ENCODE results near the gene ADCY3. TPM values are rescaled to one million over a fixed set of nuclear protein-coding genes. Genes with fewer than 3 reads are reported as not detected.

The ADCY3 gene
- total RNA-seq, 3 donors from 2014 or later, result 29.3 to 89.1 (median 56.1) TPM

- TF ChIP-seq, protein P1, sequence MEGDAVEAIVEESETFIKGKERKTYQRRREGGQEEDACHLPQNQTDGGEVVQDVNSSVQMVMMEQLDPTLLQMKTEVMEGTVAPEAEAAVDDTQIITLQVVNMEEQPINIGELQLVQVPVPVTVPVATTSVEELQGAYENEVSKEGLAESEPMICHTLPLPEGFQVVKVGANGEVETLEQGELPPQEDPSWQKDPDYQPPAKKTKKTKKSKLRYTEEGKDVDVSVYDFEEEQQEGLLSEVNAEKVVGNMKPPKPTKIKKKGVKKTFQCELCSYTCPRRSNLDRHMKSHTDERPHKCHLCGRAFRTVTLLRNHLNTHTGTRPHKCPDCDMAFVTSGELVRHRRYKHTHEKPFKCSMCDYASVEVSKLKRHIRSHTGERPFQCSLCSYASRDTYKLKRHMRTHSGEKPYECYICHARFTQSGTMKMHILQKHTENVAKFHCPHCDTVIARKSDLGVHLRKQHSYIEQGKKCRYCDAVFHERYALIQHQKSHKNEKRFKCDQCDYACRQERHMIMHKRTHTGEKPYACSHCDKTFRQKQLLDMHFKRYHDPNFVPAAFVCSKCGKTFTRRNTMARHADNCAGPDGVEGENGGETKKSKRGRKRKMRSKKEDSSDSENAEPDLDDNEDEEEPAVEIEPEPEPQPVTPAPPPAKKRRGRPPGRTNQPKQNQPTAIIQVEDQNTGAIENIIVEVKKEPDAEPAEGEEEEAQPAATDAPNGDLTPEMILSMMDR (IDR thresholded peaks at IDR 0.05), result no peak
- TF ChIP-seq POLR2A (IDR thresholded peaks at IDR 0.05) (no peak), POLR2AphosphoS5 (IDR thresholded peaks at IDR 0.05) (no peak)
- Histone ChIP-seq H3K4me3 (no peak overlapping the region), H3K4me1 (peaks cover 0 to 3% of the 10 kb centered on the region in 2 donors), H3K9me3 (no peaks in the 10 kb centered on the region), H3K27ac (no peak overlapping the region), H3K27me3 (no peaks in the 10 kb centered on the region), H3K36me3 (no peaks in the 10 kb centered on the region)
- no peak for DNase-seq (ENCODE audit: low spot score in 2 of 2)
- intact Hi-C loops (cut with DNase I; ENCODE audit: low total_unique reads), result no loop called here
Measured at GRCh38 chr2:24791452-24791851, 128.6 kb downstream of the ADCY3 start.

GRCh38 chr2:24788816-24789215, 131.2 kb downstream of the ADCY3 start:
- no peak for DNase-seq (ENCODE audit: low spot score in 2 of 2)
- Histone ChIP-seq H3K9me3 (no peaks in the 10 kb centered on the region), H3K4me3 (no peak overlapping the region), H3K36me3 (no peaks in the 10 kb centered on the region), H3K27me3 (no peaks in the 10 kb centered on the region), H3K4me1 (peaks cover 0 to 2% of the 10 kb centered on the region in 2 donors), H3K27ac (no peak overlapping the region)
- TF ChIP-seq, protein P1 (IDR thresholded peaks at IDR 0.05), result no peak
- no peak for TF ChIP-seq POLR2A (IDR thresholded peaks at IDR 0.05)
- no peak for TF ChIP-seq POLR2AphosphoS5 (IDR thresholded peaks at IDR 0.05)
- intact Hi-C loops (cut with DNase I; ENCODE audit: low total_unique reads), result no loop called here

DNA sequence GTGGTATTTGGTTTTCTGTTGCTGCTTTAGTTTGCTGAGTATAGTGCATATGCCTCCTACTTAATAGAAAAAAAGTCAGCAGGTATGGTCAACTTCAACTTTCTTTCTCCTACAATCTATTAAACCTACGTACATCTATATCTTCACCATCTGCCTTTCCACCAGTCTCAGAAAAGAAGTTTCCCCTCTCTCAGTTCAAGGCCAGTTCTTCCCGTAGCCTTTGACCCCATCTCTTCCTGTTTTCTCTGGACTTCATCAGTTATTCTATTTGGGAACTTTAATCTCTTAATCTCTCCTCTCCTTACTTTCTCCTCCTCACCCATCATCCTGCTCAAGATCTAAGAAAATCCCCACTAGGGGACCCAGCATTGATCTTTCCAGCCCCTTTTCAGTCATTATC, 132.5 kb downstream of the ADCY3 start:
- DNase-seq (ENCODE audit: low spot score in 2 of 2), result no peak
- Histone ChIP-seq H3K27ac (no peak overlapping the region), H3K4me3 (no peak overlapping the region), H3K27me3 (no peaks in the 10 kb centered on the region), H3K9me3 (no peaks in the 10 kb centered on the region), H3K4me1 (no peaks in the 10 kb centered on the region), H3K36me3 (no peaks in the 10 kb centered on the region)
- intact Hi-C loops (cut with DNase I; ENCODE audit: low total_unique reads), result no loop called here
- TF ChIP-seq POLR2A (IDR thresholded peaks at IDR 0.05), result no peak
- TF ChIP-seq POLR2AphosphoS5 (IDR thresholded peaks at IDR 0.05), result no peak
- TF ChIP-seq, protein P1 (IDR thresholded peaks at IDR 0.05), result no peak

DNA sequence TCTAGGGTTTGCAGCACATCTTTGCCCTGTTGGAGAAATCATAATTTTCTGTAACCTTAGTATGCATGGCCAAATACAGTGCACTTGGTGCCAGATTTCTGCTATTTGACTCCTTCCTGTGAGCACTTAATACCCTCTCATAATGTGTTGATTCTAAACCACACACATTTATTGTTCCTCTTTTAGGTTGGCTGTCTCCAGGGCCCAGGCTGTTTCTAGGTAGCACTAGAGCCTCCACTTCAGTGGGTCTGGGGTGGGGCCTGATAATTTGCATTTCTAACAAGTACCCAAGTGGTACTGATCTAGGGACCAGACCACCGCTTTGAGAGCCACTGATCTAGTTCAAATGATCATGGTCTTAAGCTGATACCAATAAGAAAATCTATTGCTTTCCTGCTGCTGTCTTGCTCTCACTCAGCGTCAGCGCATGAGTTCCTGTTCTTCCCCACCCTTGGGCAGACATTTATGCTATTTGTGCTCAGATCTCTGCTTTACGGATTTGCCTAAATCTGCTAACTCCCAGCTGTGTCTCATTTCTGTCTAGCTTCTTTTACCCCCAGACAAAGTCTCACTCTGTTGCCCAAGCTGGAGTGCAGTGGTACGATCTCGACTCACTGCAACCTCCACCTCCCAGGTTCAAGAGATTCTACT, 134.2 kb downstream of the ADCY3 start:
- H3K4me1 ChIP-seq, result no peaks in the 10 kb centered on the region
- TF ChIP-seq POLR2AphosphoS5 (IDR thresholded peaks at IDR 0.05) (no peak), POLR2A (IDR thresholded peaks at IDR 0.05) (no peak)
- TF ChIP-seq, protein P1 (IDR thresholded peaks at IDR 0.05), result no peak
- H3K27me3 ChIP-seq, result no peaks in the 10 kb centered on the region
- H3K36me3 ChIP-seq, result no peaks in the 10 kb centered on the region
- H3K27ac ChIP-seq, result no peak overlapping the region
- no peak for DNase-seq (ENCODE audit: low spot score in 2 of 2)
- no peak overlapping the region for H3K4me3 ChIP-seq
- no peaks in the 10 kb centered on the region for H3K9me3 ChIP-seq
- intact Hi-C loops (cut with DNase I; ENCODE audit: low total_unique reads), result no loop called here

DNA sequence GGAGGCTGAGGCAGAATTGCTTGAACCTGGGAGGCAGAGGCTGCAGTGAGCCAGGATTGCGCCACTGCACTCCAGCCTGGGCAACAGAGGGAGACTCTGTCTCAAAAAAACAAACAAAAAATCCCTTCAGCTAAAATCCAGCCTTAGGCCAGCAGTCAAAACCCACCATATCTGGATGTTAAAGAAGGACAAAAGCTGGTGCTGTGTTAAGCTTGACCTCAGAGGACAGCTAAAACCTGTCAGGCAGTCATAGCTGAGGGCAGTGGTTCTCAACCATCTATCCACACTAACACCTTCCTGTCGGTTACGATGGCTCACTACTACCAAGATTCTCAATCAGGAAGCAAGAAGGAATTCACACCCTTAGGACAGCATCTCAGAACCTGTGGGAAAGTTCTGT, 136.4 kb downstream of the ADCY3 start:
- H3K9me3 ChIP-seq, result no peaks in the 10 kb centered on the region
- no peaks in the 10 kb centered on the region for H3K4me1 ChIP-seq
- no peak for DNase-seq (ENCODE audit: low spot score in 2 of 2)
- no peak for TF ChIP-seq POLR2A (IDR thresholded peaks at IDR 0.05)
- TF ChIP-seq, protein P1 (IDR thresholded peaks at IDR 0.05), result no peak
- no peak for TF ChIP-seq POLR2AphosphoS5 (IDR thresholded peaks at IDR 0.05)
- H3K27me3 ChIP-seq, result no peaks in the 10 kb centered on the region
- intact Hi-C loops (cut with DNase I; ENCODE audit: low total_unique reads), result no loop called here
- no peak overlapping the region for H3K27ac ChIP-seq
- no peak overlapping the region for H3K4me3 ChIP-seq
- H3K36me3 ChIP-seq, result no peaks in the 10 kb centered on the region

Data from breast epithelium (tissue), 4 donors.